ENCODE measurements around the gene EGF. TPM values are rescaled to one million over a fixed set of nuclear protein-coding genes. Genes with fewer than 3 reads are reported as not detected.

The EGF gene
- polyA plus RNA-seq, 2 donors: 0.10 to 0.25 TPM

DNA sequence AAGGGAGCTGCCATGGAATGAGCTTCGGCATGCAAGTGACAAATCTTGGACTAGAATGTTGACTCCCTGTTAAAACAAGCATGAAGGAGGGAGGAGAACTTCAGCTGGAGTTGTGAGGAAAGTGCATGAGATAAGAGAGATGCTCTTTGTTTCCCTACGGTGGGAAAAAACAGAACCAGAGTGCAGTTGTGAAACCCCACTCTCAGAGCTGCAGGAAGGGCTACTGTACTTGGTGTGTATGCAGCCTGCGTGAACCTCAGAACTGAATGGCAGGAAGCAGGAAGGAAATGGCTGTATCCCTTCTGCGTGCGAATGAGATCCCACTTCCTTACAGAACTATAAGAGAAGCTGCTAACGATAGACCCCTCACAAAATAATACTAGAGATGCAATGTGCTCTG is 57.2 kb downstream of the EGF start:
- Histone ChIP-seq H3K27me3 (ENCODE audit: control insufficient read depth in 1 of 2, insufficient read depth in 2 of 2, low read length in 2 of 2) (no peaks in the 10 kb centered on the region), H3K4me3 (ENCODE audit: low read depth in 1 of 2, low read length in 2 of 2) (no peak overlapping the region), H3K4me1 (ENCODE audit: control insufficient read depth in 2 of 2, insufficient read depth in 2 of 2, low read length in 1 of 2) (no peaks in the 10 kb centered on the region), H3K27ac (ENCODE audit: low read depth in 2 of 2, low read length in 1 of 2) (no peak overlapping the region), H3K36me3 (ENCODE audit: control insufficient read depth in 2 of 2, insufficient read depth in 2 of 2, low read length in 1 of 2) (no peaks in the 10 kb centered on the region), H3K9me3 (ENCODE audit: control insufficient read depth in 2 of 2, insufficient read depth in 1 of 2, low read depth in 1 of 2, low read length in 1 of 2) (no peaks in the 10 kb centered on the region)
- WGBS, 2 donors: 51 to 60% methylated on average over 6 of the region's 6 CpGs

DNA sequence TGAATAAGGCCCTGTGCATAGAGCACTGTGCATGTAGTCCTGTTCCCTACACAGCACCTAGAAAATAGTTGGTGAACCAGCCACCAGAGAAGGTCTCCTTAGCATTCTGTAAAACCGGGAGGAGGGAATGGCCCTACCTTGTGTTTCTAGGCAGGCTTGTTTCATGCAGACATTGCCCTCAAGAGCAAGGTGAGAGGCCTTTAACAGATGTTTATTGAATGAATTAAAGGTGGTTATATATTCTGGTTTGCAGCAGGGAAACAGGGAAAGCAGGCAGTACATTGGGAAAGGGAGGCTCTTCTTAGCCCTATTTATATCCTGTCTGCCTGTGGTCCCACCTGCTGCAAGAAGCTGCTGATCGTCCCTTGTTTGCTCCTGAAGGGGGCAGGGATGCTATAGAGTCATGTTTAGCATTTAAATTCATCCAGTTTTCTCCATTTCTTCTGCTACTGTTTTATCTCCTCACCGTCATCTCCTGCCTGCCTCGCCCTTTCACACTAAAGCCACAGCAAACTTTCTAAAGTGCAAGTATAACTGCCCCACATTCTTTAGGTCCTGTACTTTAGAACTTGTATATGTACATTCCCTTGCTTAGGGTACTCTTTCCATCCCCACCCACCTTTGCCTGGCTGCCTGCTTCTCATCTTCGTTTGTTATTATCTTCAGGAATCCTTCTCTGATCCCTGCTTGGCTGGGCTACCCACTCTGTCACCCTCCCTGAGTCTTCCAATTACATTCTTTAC is 60.3 kb downstream of the EGF start:
- 49 to 59% methylated on average over 5 of the region's 5 CpGs for WGBS, 2 donors
- Histone ChIP-seq H3K36me3 (ENCODE audit: control insufficient read depth in 2 of 2, insufficient read depth in 2 of 2, low read length in 1 of 2) (no peaks in the 10 kb centered on the region), H3K4me1 (ENCODE audit: control insufficient read depth in 2 of 2, insufficient read depth in 2 of 2, low read length in 1 of 2) (no peaks in the 10 kb centered on the region), H3K9me3 (ENCODE audit: control insufficient read depth in 2 of 2, insufficient read depth in 1 of 2, low read depth in 1 of 2, low read length in 1 of 2) (no peaks in the 10 kb centered on the region), H3K4me3 (ENCODE audit: low read depth in 1 of 2, low read length in 2 of 2) (no peak overlapping the region), H3K27ac (ENCODE audit: low read depth in 2 of 2, low read length in 1 of 2) (no peak overlapping the region), H3K27me3 (ENCODE audit: control insufficient read depth in 1 of 2, insufficient read depth in 2 of 2, low read length in 2 of 2) (no peaks in the 10 kb centered on the region)

DNA sequence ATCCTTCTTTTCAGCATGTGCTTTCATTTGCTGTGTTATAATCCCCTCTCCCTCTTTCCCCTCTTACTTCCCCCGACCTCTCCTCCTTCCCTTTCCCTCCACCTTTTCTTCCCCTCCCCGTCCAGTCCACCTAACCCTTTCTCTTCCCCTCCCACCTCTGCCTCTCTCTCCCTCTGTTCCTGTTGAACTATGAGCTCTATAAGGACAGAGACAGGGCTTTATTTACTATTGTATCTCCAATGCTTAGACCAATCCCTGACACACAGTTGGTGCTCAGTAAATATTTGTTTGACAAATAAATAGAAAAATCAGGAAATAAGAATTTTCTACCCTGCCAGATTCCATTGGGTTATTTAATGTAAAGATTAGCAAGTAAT is 60.8 kb downstream of the EGF start:
- Histone ChIP-seq H3K4me3 (ENCODE audit: low read depth in 1 of 2, low read length in 2 of 2) (no peak overlapping the region), H3K27ac (ENCODE audit: low read depth in 2 of 2, low read length in 1 of 2) (no peak overlapping the region), H3K4me1 (ENCODE audit: control insufficient read depth in 2 of 2, insufficient read depth in 2 of 2, low read length in 1 of 2) (no peaks in the 10 kb centered on the region), H3K27me3 (ENCODE audit: control insufficient read depth in 1 of 2, insufficient read depth in 2 of 2, low read length in 2 of 2) (no peaks in the 10 kb centered on the region), H3K9me3 (ENCODE audit: control insufficient read depth in 2 of 2, insufficient read depth in 1 of 2, low read depth in 1 of 2, low read length in 1 of 2) (no peaks in the 10 kb centered on the region), H3K36me3 (ENCODE audit: control insufficient read depth in 2 of 2, insufficient read depth in 2 of 2, low read length in 1 of 2) (no peaks in the 10 kb centered on the region)
- 45 to 57% methylated on average over 2 of the region's 2 CpGs for WGBS, 2 donors

DNA sequence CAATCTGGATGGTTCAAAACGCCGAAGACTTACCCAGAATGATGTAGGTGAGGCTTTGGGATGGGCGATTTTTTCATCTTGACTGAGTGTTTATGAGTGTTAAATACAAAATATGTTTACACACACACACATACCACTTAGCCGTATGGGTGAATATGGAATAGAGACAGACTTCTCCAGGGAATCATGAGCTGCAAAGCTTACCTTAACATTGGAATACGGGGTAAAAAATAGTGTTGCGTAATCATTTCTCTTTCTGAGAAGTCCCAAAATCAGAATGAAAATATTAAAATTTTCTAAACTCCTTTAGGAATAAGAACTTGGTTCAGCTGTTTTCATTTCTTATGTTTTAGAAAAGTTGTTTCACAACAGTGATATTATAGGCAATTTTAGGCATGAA is 63.5 kb downstream of the EGF start:
- no peak overlapping the region for H3K4me3 ChIP-seq (ENCODE audit: low read depth in 1 of 2, low read length in 2 of 2)
- H3K27me3 ChIP-seq (ENCODE audit: control insufficient read depth in 1 of 2, insufficient read depth in 2 of 2, low read length in 2 of 2): no peaks in the 10 kb centered on the region
- no peak overlapping the region for H3K27ac ChIP-seq (ENCODE audit: low read depth in 2 of 2, low read length in 1 of 2)
- no peaks in the 10 kb centered on the region for H3K4me1 ChIP-seq (ENCODE audit: control insufficient read depth in 2 of 2, insufficient read depth in 2 of 2, low read length in 1 of 2)
- no peaks in the 10 kb centered on the region for H3K9me3 ChIP-seq (ENCODE audit: control insufficient read depth in 2 of 2, insufficient read depth in 1 of 2, low read depth in 1 of 2, low read length in 1 of 2)
- H3K36me3 ChIP-seq (ENCODE audit: control insufficient read depth in 2 of 2, insufficient read depth in 2 of 2, low read length in 1 of 2): no peaks in the 10 kb centered on the region
- 86 to 89% methylated on average over 6 of the region's 6 CpGs for WGBS, 2 donors

DNA sequence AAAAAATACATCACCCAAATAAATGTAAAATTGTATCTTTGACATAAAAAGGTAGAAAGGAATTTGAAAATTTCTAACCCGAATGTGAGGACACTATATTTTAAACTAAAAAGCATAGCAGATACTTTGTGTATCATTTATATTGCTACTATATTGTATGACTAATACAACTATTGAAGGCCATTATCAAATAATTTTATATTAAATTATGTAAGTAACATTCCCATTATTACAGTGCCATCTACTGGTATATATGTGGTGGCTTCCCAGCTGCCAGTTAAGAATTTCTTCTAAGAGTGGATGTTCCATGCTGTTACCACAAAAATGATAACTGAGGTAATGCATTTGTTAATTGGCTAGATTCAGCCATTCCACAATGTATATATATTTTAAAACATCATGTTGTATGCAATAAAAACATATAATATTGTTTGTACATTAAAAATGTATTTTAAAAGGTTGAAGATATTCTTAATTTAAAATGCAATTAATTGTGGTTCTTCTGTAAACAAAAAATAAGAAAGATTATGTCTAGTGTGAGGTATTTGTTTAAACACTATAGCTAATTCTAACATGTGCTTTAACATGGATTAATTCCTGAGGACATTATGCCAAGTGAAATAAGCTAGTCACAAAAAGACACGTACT is 65.3 kb downstream of the EGF start:
- no peaks in the 10 kb centered on the region for H3K36me3 ChIP-seq (ENCODE audit: control insufficient read depth in 2 of 2, insufficient read depth in 2 of 2, low read length in 1 of 2)
- H3K27me3 ChIP-seq (ENCODE audit: control insufficient read depth in 1 of 2, insufficient read depth in 2 of 2, low read length in 2 of 2): no peaks in the 10 kb centered on the region
- H3K27ac ChIP-seq (ENCODE audit: low read depth in 2 of 2, low read length in 1 of 2): no peak overlapping the region
- H3K4me3 ChIP-seq (ENCODE audit: low read depth in 1 of 2, low read length in 2 of 2): no peak overlapping the region
- no peaks in the 10 kb centered on the region for H3K4me1 ChIP-seq (ENCODE audit: control insufficient read depth in 2 of 2, insufficient read depth in 2 of 2, low read length in 1 of 2)
- WGBS, 2 donors: 71 to 74% methylated on average over 2 of the region's 2 CpGs
- no peaks in the 10 kb centered on the region for H3K9me3 ChIP-seq (ENCODE audit: control insufficient read depth in 2 of 2, insufficient read depth in 1 of 2, low read depth in 1 of 2, low read length in 1 of 2)

DNA sequence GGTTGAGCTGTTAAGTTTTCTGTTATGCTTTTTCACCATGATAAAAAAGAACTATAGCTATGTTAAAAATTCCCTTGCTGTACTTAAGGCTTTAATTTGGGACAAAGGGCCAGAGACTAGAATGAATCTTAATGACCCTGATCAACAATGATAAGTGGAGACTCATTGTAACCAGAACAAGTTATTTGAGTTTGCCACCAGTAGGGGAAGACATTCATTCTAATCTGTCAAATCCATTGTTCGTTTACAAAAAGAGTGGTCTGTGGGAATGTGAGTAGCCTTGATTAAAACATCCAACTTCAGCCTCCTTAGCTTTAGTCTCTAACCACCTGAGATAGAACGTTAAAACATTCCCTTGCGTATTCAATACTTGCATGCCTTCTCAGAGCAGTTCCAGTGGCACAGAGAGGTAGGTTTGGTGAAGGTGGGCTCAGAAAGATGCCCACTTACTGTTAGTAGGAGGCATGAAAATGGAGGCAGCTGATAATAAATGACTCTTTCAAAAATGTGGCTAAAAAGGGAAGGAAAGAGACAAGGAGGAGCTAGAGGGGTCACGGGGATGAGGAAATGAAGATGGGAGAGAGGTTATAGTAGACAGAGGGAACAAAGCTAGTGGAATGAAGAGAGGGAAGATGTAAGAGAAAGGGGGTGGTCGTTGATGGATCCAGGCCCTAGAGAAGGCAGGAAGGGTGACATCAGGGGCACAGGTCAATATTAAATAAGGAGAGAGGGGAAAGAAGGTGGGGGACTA is 66.2 kb downstream of the EGF start:
- Histone ChIP-seq H3K9me3 (ENCODE audit: control insufficient read depth in 2 of 2, insufficient read depth in 1 of 2, low read depth in 1 of 2, low read length in 1 of 2) (no peaks in the 10 kb centered on the region), H3K36me3 (ENCODE audit: control insufficient read depth in 2 of 2, insufficient read depth in 2 of 2, low read length in 1 of 2) (no peaks in the 10 kb centered on the region), H3K4me3 (ENCODE audit: low read depth in 1 of 2, low read length in 2 of 2) (no peak overlapping the region), H3K4me1 (ENCODE audit: control insufficient read depth in 2 of 2, insufficient read depth in 2 of 2, low read length in 1 of 2) (no peaks in the 10 kb centered on the region), H3K27ac (ENCODE audit: low read depth in 2 of 2, low read length in 1 of 2) (no peak overlapping the region), H3K27me3 (ENCODE audit: control insufficient read depth in 1 of 2, insufficient read depth in 2 of 2, low read length in 2 of 2) (no peaks in the 10 kb centered on the region)
- 51 to 55% methylated on average over 5 of the region's 5 CpGs for WGBS, 2 donors

DNA sequence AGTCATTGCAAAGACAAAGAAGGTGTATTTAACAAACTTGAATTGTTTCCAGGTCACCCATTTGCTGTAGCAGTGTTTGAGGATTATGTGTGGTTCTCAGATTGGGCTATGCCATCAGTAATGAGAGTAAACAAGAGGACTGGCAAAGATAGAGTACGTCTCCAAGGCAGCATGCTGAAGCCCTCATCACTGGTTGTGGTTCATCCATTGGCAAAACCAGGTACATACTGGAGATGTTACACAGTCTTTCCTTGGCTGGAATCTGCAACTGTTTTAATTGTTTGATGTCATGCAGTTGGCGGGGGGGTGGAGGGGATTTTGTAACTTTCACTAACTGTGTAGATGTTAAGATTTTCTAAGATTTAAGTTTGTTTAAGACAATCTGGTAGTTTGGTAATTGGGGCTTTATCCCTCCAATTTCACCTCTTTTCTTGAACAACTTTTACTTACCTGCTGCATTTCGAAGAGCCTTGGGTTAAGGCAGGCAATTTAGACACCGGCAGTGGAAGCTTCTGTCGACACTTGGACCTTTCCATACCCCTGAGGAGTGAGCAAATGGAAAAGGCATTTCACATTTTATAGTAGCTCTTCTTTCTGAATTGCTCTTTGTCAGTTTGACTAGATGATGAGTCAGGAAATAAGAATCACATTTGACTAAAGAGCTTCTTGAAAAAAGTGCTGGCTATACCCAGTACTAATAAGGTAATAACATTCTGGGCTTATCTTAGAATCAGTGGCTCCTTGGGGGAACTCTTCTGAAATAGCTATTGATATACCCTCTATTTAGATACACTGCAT is 67.4 kb downstream of the EGF start:
- no peaks in the 10 kb centered on the region for H3K27me3 ChIP-seq (ENCODE audit: control insufficient read depth in 1 of 2, insufficient read depth in 2 of 2, low read length in 2 of 2)
- no peaks in the 10 kb centered on the region for H3K36me3 ChIP-seq (ENCODE audit: control insufficient read depth in 2 of 2, insufficient read depth in 2 of 2, low read length in 1 of 2)
- WGBS, 2 donors: 80 to 84% methylated on average over 5 of the region's 5 CpGs
- H3K27ac ChIP-seq (ENCODE audit: low read depth in 2 of 2, low read length in 1 of 2): no peak overlapping the region
- no peak overlapping the region for H3K4me3 ChIP-seq (ENCODE audit: low read depth in 1 of 2, low read length in 2 of 2)
- H3K9me3 ChIP-seq (ENCODE audit: control insufficient read depth in 2 of 2, insufficient read depth in 1 of 2, low read depth in 1 of 2, low read length in 1 of 2): no peaks in the 10 kb centered on the region
- H3K4me1 ChIP-seq (ENCODE audit: control insufficient read depth in 2 of 2, insufficient read depth in 2 of 2, low read length in 1 of 2): no peaks in the 10 kb centered on the region

DNA sequence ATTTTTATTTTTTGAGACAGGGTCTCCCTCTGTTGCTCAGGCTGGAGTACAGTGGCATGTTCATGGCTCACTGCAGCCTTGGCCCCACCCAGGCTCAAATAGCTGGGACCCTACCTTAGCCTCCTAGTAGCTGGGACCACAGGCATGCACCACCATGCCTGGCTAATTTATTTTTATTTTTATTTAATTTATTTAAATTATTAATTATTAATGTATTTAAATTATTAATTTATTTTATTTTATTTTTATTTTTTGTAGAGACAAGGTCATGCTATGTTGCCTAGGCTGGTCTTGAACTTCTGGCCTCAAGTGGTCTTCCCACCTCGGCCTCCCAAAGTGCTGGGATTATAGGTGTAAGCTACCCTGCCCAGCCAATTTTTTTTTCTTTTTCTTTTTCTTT is 69.3 kb downstream of the EGF start:
- Histone ChIP-seq H3K27ac (ENCODE audit: low read depth in 2 of 2, low read length in 1 of 2) (no peak overlapping the region), H3K9me3 (ENCODE audit: control insufficient read depth in 2 of 2, insufficient read depth in 1 of 2, low read depth in 1 of 2, low read length in 1 of 2) (no peaks in the 10 kb centered on the region), H3K36me3 (ENCODE audit: control insufficient read depth in 2 of 2, insufficient read depth in 2 of 2, low read length in 1 of 2) (no peaks in the 10 kb centered on the region), H3K27me3 (ENCODE audit: control insufficient read depth in 1 of 2, insufficient read depth in 2 of 2, low read length in 2 of 2) (no peaks in the 10 kb centered on the region), H3K4me1 (ENCODE audit: control insufficient read depth in 2 of 2, insufficient read depth in 2 of 2, low read length in 1 of 2) (no peaks in the 10 kb centered on the region), H3K4me3 (ENCODE audit: low read depth in 1 of 2, low read length in 2 of 2) (no peak overlapping the region)
- 86 to 95% methylated on average over 1 of the region's 1 CpG for WGBS, 2 donors

DNA sequence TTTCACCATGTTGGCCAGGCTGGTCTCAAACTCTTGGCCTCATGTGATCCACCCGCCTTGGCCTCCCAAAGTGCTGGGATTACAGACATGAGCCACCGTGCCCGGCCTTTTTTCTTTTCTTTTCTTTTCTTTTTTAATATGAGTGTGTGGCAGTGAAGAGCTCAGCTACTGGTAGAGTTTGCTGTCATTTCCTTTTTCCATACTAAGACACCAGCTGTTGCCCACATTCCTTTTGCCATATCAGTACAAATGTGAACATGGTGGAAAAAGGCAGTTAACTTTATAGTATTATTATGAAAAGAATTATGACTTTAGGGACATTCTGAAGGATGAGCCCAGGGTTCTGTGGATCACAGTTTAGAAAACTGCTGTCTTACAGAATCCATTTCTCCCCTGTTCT is 69.8 kb downstream of the EGF start:
- 79 to 83% methylated on average over 3 of the region's 3 CpGs for WGBS, 2 donors
- Histone ChIP-seq H3K36me3 (ENCODE audit: control insufficient read depth in 2 of 2, insufficient read depth in 2 of 2, low read length in 1 of 2) (no peaks in the 10 kb centered on the region), H3K27ac (ENCODE audit: low read depth in 2 of 2, low read length in 1 of 2) (no peak overlapping the region), H3K27me3 (ENCODE audit: control insufficient read depth in 1 of 2, insufficient read depth in 2 of 2, low read length in 2 of 2) (no peaks in the 10 kb centered on the region), H3K4me1 (ENCODE audit: control insufficient read depth in 2 of 2, insufficient read depth in 2 of 2, low read length in 1 of 2) (no peaks in the 10 kb centered on the region), H3K9me3 (ENCODE audit: control insufficient read depth in 2 of 2, insufficient read depth in 1 of 2, low read depth in 1 of 2, low read length in 1 of 2) (no peaks in the 10 kb centered on the region), H3K4me3 (ENCODE audit: low read depth in 1 of 2, low read length in 2 of 2) (no peak overlapping the region)
